Fibroblast of skin of left quadriceps (primary cell): ENCODE measurements around the gene MYL12B.
A peak's percentile ranks its signal among the peaks of the same experiment; 100 is the strongest.
"Not testable (repeated sequence)": the region's sequence is repeated elsewhere in the genome, so short reads cannot be mapped to it uniquely, and the experiment has no call there.

ENCODE experiments used
- DNase-seq, 2 experiments: peaks; one replicate each; pipeline ENCODE4 v3.0.0-alpha.2; 2013; ENCODE audit warnings: low read depth in 2 of 2

MYL12B gene

DNA sequence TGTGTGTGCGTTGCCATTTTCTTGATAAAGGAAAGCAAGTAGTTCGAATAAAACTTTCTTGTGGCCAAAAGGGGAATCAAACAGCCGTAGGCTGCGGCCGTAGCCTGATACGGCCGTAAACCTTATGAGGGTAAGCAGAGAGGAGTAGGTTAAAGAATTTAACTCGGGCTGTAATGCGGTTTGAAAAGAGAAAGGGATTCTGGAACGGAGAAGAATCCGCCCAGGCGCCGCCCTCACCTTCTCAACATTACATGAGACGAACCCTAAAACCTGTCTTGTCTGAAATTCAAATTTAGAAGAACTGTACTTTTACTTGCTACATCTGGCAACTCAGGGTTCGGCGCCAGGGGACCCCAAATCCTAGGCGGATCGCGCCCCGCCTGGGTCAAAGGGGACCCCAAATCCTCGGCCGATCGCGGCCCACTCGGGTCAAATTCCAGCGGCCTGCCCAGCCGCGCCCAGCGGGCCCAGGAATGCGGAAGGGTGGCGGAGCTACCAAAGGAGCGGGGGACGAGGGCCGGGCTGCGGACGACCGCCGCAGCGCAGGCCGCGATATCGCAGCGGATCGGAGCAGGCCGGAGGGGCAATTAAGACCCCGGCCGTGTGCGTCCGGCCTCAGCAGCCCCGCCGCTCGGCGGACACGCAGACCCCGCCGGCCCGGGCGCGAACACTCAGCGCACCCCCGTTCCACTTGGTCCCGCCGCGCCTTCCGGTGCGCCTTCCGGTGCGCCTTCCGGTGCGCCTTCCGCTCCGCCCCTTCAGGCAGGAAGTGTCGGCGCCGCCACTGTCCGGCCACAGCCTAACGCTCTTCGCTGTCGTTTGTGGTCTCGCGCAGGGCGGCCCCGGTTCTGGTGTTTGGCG, at the start of gene MYL12B:
TSS of gene MYL12B (plus strand) at position 761 of the 861 bp plus-strand sequence. CDS start 10,766 bp downstream, outside the sequence.
- DNase-seq = peak in 1 of 2 experiments; percentile 59

DNA sequence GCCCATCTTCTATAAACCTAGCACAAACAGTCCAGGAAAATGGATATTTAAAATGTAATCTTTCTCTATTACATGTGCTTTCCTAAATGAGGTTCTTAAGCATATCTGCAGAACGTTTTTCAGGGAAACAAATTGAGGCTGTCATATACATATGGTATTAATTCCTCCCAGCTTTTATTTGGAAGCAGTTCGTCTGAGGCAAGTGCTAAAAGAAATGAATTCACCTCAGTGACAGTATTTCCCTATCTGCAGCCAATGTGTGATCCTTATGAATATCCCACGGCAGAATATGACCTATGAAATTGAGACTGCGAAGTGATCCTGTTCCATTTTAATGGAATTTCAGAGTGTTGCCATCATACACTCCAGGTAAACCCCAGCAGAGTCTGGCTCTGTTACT, 49.3 kb upstream of the MYL12B start:
- DNase-seq = no peak

DNA sequence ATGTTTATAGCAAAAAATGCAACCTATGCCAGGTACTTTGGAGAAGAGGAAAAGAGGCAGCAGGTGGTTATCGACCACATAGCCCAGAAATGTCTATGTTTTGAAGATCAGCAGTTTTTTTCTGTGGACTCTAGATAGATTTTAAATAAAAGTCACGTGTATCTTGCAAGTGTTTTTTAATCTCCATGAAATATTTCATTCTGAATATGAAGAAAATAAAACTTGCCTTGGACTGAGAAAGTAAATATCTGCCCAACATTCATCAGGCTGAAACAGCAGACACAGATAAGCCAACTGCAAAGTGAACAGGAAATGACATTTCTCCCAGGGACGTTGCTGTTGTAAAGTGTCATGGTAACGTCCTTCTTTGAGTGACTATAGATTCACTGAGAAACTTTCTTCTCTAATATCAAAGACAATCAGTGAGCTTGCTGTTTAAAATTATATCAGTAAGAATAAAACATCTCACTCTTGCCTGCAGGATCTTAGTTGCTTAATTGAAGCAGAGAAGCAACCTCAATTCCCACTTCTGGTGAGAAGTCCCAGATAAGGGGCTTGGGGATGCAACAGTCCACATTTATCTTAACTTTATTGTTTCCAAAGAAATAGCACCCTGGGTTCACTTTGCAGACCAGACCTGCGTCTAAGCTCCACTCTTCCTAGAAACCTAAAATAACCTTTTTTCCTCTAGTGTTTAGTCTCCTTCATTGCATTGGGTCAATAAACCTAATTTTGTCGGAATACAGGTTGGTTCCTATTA, 48.5 kb upstream of the MYL12B start:
- no peak for DNase-seq

DNA sequence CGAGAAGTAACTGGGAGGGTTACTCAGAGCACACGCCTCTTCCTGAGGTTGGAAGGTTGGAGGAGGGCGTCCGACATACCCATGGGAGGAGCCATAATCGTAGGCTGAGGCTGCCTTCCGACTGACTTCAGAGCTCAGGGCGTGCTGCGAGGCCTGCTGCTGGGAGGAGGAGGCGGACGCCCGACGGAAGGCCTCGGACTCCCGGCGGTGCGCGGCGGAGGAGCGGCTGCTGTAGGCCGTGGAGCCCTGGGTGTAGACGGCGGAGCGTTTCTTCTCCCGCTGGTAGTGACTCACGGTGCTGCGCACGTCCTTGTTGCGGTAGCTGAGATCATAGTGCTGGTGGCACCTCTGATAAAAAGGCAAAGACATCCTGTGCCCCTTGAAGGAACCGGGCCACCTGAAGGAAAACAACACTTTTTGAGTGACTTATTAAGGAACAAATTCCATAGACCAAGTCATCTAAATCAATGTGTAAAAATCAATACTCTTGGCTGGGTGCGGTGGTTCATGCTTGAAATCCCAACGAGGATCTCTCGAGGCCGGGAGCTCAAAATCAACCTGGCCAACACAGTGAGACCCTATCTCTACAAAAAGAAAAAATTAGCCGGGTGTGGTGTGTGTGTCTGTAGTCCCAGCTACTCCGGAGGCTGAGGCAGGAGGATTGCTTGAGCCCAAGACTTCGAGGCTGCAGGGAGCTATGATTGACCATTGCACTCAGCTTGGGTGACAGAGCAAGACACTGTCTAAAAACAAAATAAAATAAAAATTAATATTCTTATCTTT, 46.9 kb upstream of the MYL12B start:
- DNase-seq = no peak

DNA sequence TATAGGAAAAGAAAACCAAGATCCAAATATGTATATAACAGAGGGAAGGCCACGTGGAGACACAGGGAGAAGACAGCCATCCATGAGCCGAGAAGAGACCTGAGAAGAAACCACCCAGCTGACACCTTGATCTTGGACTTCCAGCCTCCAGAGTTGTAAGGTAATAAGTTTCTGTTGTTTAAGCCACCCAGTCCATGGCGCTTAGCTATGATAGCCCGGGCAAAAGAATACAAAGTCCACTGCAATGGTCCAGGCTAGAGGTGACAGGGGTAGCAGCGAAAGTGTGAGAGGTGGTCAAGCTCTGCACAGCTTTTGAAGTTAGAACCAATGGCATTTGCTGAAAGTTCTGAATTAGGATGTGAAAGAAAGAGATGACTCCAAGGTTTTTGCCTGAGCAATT, 44.9 kb upstream of the MYL12B start:
- DNase-seq = no peak

DNA sequence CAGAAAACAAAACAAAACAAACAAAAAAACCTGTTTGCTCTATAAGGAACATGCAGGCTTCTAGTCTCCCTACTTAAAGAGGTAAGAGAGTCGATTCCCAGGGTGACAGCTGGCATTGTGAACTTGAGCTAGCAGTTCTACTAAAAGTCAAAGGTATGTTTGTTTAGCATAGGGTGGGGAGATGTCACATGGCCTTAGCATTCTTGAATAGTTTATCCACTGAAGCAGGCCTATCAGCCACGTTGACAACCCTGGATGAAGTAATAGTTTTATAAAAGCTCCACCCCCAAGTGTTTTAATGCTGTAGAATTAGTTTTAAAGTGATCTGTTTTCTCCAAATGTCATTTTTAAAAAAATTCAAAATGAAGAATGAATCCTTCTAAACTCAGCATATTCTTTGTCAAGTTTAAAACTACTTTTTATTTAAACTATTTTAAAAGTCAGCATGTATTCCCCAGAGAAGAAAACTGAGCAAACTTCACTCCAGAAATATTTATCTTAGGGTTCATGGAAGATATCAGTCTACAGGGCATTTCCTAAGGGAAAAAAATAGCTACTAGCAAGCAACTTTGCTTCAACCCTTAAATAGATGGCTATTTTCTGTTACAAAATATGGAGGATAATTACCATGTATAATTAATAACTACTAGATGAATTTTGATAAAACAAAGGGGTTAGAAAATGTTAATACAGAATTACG, 43.8 kb upstream of the MYL12B start:
- DNase-seq = no peak

DNA sequence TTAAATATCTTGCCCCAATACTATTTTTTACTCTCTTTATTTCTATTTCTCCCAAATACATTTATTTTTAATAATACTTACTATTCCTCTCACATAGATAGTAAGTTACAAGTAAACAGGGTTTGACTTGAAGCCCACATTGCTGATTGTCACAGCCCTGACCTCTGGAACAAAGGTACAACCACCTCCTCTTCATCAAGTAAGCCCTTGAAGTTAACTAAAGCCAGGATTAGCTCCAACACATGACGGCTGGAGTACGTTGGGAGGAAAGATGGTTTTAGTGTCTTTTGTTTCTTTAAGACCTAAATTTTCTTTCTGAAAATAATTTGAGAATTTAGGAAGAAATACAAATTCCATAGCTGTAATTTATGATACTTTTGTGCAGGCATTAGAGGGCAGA, 43.1 kb upstream of the MYL12B start:
- DNase-seq = no peak

DNA sequence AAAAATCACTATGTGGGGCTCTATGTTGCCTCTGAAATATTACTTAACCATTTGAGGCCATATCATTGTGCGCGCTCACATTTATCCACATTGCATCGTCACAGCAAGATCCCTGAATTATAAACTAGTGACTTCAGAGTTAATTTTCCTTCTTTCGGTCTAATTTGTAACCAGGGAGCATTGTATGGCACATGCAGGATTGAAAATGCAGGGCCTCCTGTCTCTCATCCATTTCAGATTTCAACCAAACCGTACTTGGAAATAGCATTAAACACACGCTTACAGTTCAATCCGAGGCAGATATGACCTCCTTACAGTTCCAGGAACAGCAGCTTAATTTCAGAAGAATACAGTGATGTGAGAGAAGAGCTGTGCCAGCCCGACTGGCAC, 42.7 kb upstream of the MYL12B start:
- DNase-seq = no peak

DNA sequence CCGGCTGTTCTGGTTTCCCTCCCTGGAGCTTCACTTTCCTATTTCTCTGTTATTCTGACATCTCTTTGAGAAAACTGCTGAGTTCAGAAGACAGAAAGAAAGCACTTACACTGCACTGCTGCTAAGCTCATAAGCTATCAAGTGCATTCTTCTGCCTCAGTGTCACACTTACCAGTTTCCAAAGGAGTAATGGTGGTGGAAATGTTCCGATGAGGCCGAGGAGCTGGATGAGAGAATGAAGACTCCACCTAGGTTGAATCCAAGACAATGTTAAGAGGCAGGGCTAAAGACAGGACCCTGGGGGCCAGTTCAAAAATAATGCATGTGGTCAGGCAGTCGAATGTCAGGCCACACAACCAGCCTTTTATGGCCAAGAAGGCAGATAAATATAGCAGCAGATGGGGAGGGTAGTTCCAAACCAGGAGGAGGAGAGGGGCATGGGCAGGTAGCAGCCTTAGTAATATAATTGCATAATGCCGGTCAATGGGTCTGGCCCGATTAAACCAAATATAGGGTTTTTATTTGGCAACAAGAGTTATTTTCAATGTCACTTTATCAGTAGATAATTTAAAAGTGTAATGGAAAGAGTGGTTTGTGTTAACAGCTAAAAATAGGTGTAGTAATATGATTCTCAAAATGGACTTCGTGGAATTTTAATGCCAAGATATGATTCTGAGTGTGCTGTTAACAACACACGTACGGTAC, 42.1 kb upstream of the MYL12B start, which contains the start of gene MYOM1:
TSS of gene MYOM1 (minus strand) at position 338 of the 705 bp plus-strand sequence. CDS start 4,745 bp downstream, outside the sequence.
- no peak for DNase-seq

DNA sequence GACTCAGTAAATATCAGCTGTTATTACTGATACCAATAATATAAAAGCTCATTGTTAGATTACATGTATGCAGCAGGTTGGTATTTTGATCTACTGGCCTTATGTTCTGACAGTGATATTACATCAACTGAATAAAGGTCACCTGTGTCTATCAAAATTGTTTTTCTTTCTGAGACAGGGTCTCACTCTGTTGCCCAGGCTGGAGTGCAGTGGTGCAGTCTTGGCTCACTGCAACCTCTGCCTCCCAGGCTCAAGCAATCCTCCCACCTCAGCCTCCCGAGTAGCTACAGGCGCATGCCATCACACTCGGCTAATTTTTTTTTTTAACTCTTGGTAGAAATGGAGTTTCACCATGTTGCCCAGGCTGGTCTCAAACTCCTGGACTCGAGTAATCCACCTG, 41.1 kb upstream of the MYL12B start:
- DNase-seq = not testable (repeated sequence)

DNA sequence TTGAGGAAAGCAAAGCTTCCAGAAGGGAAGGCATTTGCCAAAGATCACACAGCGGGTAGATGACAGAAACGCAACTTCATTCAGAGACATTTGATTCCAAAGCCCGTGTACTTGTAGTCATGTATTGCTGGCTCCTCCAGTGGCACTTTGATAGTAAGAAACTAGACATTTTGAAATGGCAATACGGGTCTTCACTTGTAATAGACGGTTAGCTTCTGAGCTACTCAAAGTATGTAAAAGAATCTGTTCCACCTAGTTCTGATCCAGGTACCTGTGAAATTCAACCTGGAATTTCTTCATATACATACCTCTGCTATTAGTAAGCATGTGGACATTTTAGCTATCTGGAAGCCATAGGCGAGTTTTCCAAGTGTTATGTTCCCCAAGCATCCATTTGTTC, 40.4 kb upstream of the MYL12B start:
- no peak for DNase-seq

DNA sequence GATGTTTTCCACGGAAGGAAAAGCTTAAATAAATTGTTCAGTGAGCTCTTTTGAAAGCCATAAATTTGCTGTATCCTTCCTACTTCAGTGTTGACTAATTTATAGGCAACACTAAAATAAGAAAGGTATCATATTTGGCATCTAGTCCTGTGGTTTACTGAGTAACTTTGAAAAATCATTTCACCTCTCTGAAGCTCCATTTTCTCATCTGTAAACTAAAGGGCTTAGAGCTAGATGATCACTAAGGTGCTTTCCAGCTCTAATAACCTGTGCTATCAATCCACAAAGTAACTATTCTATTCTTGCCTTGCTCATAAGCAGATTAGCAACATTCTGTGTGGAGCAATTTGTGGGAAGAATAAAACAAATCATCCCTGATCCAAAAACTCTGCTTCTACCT, 38.6 kb upstream of the MYL12B start:
- no peak for DNase-seq

DNA sequence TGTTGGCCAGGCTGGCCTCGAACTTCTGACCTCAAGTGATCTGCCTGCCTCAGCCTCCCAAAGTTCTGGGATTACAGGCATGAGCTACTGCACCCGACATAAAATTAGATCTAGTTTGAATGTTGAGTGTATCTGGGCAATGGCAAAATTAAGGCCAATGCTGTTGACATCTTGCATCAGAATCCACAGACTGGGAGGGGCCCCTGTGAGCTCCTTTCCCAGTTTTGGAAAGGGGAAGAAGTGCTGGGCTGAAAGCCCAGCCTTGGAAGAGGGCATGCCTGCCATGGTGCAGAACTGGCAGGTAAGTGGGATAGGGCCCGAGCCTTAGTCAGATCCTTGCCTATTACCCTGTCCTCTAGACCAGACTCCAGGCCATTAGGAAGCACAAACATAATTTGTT, 37.7 kb upstream of the MYL12B start:
- no peak for DNase-seq

DNA sequence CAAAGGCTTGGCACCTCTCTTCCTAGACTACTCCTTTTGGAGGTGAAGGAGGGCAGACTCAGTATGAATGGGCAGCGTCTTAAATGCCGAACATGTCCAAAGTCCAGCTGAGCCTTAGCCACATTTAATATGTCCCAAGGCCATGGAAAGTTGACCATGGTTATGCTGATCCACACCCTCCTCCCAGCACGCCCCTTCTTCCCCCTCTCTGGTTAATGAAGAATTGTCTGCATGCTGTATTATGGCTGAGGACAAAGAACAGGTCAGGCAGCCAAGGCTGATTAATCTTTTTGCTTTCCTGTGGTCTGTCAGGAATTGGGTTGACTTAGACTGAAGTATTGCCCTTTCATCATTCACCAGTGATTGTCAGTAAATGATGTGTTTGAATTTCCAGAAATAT, 36.3 kb upstream of the MYL12B start:
- no peak for DNase-seq

DNA sequence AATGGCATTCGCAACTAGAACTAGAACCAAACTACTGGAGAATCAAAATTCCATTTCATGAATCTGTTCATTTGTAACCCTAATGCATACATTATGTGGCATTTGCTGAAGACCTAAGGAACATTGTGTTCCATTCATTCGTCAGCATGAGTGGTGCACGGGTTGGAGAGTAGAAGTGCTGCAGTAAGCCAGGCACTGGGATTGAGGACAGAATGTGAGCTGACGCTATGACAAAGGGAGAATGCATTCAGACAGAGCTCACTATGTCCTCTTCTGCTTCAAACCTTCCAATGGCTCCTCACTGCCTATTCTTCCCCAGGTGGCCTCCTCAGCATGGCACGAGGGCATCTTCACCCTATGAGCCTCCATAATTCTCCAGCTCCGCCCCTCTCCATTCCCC, 35.9 kb upstream of the MYL12B start:
- DNase-seq = no peak

DNA sequence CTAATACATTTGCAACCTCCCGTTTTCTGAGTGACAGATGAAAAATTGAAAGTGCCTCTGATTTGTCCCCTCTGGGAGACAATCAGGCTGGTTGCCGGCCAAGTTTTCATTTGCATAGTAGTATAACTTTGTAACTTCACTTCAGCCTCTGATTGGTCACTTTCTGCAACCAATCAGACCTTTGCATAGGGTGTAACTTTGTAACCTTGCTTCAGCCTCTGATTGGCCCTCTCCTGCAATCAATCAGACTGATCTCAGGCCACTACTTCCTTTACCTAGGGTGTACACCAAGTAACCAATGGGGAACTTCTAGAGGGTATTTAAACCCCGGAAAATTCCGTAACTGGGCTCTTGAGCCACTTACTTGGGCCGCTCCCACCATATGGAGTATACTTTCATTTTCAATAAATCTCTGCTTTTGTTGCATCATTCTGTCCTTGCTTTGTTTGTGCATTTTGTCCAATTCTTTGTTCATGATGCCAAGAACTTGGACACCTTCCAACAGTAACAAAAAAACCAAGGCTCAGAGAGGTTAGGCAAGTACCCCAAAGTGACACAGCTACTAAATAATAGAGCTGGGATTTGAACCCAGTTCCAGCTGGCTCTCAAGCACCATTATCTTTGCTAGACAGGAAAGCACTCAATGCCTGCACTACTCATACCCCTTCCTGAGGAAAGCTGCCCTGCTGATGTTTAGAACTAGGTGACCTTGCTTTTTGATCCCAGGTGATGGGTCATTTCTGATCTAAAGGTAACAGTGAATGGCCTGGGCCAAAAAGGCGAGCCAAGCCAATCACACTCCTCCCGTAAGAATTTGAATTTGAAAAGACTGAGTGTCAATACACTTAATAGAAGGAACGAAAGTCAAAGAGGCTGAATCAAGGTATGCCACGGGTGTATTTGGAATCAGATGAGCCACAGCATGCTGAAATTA, 31.3 kb upstream of the MYL12B start:
- no peak for DNase-seq

DNA sequence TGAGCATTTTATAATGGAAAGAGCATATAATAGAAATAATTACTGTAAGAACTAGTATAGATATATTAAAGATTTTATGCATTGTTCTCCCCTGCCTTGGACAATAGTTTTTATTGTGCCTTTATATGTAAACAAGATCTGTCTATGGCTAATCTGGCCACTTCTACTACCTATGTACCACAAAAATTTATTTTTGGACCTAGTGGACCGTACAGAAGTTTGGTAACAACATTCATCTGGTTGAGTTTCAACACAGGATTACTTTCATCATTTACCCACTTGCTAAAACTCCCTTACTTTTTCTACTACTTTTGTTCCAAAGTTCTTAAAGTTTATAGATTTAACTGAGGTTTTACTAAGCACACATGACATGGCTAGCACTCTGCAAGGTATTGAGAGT, 28.9 kb upstream of the MYL12B start:
- no peak for DNase-seq

DNA sequence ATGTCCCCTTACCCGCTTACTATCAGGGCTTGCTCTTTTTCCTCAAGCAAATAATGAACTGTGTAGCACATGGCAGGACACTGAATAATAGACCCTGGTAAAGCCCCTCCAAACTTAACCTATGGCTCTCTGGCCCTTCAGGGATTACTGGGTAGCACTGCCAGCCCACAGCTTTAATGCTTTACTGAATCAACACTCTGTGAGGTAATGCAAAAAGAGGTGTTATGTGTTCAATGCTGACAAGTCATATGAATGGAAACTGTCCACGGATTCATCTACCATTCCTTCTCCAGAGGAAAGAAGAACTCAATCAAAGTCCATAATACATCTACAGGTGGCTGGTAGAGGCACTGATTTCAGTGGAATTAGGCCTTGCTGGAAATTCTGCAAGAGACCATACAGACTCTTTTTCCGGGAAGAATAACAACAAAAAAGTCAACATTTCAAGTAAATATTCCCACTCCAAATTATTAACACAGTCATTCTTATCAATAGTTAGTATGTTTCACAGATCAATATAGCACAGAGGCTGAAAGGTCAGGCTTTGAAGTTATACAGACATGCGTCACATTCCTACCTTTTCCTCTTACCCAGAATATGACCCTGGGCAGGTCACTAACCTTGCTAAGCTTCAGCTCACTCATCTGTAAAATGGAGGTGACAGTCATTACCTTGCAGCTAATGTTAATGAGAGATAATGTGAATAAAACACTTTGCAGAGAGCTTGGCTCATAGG, 28.3 kb upstream of the MYL12B start:
- DNase-seq = no peak

DNA sequence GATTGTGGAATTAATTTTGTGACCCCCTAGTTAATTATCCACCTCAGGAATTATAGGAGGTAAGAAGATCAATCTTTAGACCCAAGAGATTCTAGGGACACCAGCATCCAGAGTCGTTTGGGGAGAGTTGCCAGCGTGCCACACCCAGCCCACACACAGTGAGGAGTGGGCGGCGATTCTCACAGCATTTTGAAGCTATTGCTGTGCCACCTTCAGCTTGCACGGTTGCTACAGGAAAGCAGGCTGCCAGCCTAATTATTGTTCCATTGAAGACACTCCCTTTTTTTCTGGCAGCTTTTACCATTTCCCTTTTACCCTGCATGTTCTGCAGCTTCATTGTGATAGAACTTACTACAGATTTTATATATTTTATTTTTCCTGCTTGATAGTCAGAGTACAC, 27.5 kb upstream of the MYL12B start:
- no peak for DNase-seq
